HFFc6 (cell line): Measurements from ENCODE around the gene DTX1. TPM values are rescaled to one million over a fixed set of nuclear protein-coding genes. Genes with fewer than 3 reads are reported as not detected.

Experiments used
- DNase-seq: peaks from one replicate; pipeline ENCODE4 v3.0.0-alpha.2; 2018
- H3K27ac Mint-ChIP-seq: 2 replicates; pipeline ENCODE4 v1.8.0; 2020; ENCODE audit warnings: mild to moderate bottlenecking, mixed read lengths
- H3K27me3 Mint-ChIP-seq: 2 replicates; pipeline ENCODE4 v1.8.0; 2021; ENCODE audit warnings: mild to moderate bottlenecking, moderate library complexity, mixed read lengths; ENCODE audit not compliant: insufficient read depth
- H3K36me3 Mint-ChIP-seq: 2 replicates; pipeline ENCODE4 v1.8.0; 2021; ENCODE audit warnings: low read depth, mixed read lengths
- H3K4me1 Mint-ChIP-seq: 2 replicates; pipeline ENCODE4 v1.8.0; 2020; ENCODE audit warnings: low read depth, mixed read lengths
- H3K4me3 Mint-ChIP-seq: 2 replicates; pipeline ENCODE4 v1.8.0; 2020; ENCODE audit warnings: mild to moderate bottlenecking, moderate library complexity, mixed read lengths
- H3K9me3 Mint-ChIP-seq: 2 replicates; pipeline ENCODE4 v1.8.0; 2020; ENCODE audit warnings: mild to moderate bottlenecking, mixed read lengths
- CTCF ChIP-seq: fragments of 200-600 bp; sonication (generic); IDR thresholded peaks from 2 replicates; pipeline ENCODE4 v1.5.0; 2021; ENCODE audit warnings: antibody characterized with exemption, mild to moderate bottlenecking
- total RNA-seq, 6 experiments: library from RNA; stranded (reverse); fragmentation: NEBNext Ultra II Directional; extraction: Animal tissue kit (Norgen Biotek cat#: 25700); gene quantifications; 2 replicates in 1 of 6; 3 replicates in 5 of 6; pipeline ENCODE4 v1.2.3, GENCODE V29; 2021

Gene DTX1
- total RNA-seq, 6 experiments from 2014 or later, result not detected

GRCh38 chr12:113143959-113144358 lies 87.4 kb downstream of the DTX1 start:
- H3K9me3 Mint-ChIP-seq, result no peaks in the 10 kb centered on the region
- no peaks in the 10 kb centered on the region for H3K4me1 Mint-ChIP-seq
- H3K27me3 Mint-ChIP-seq, result peaks cover 16% of the 10 kb centered on the region
- no peaks in the 10 kb centered on the region for H3K36me3 Mint-ChIP-seq
- no peak overlapping the region for H3K4me3 Mint-ChIP-seq
- no peak overlapping the region for H3K27ac Mint-ChIP-seq
- no peak for DNase-seq
- no peak for TF ChIP-seq CTCF

- no peaks in the 10 kb centered on the region for H3K36me3 Mint-ChIP-seq
- H3K4me1 Mint-ChIP-seq, result peaks cover 7% of the 10 kb centered on the region
- H3K27ac Mint-ChIP-seq, result no peak overlapping the region
- no peak for DNase-seq
- TF ChIP-seq CTCF, result no peak
- H3K27me3 Mint-ChIP-seq, result peaks cover 16% of the 10 kb centered on the region
- no peaks in the 10 kb centered on the region for H3K9me3 Mint-ChIP-seq
- H3K4me3 Mint-ChIP-seq, result no peak overlapping the region
These were observed 88.3 kb downstream of the DTX1 start for GRCh38 chr12:113144806-113145205.

GRCh38 chr12:113145720-113146551 lies 89.4 kb downstream of the DTX1 start:
- H3K4me3 Mint-ChIP-seq, result no peak overlapping the region
- no peak for DNase-seq
- no peak overlapping the region for H3K27ac Mint-ChIP-seq
- peaks cover 14% of the 10 kb centered on the region for H3K27me3 Mint-ChIP-seq
- no peaks in the 10 kb centered on the region for H3K36me3 Mint-ChIP-seq
- peaks cover 17% of the 10 kb centered on the region for H3K4me1 Mint-ChIP-seq
- H3K9me3 Mint-ChIP-seq, result no peaks in the 10 kb centered on the region
- no peak for TF ChIP-seq CTCF

- H3K9me3 Mint-ChIP-seq, result no peaks in the 10 kb centered on the region
- peaks cover 17% of the 10 kb centered on the region for H3K27me3 Mint-ChIP-seq
- no peak overlapping the region for H3K27ac Mint-ChIP-seq
- DNase-seq, result no peak
- no peaks in the 10 kb centered on the region for H3K36me3 Mint-ChIP-seq
- H3K4me1 Mint-ChIP-seq, result peaks cover 18% of the 10 kb centered on the region
- no peak for TF ChIP-seq CTCF
- H3K4me3 Mint-ChIP-seq, result no peak overlapping the region
These were observed 90.5 kb downstream of the DTX1 start for GRCh38 chr12:113146999-113147398.

Other genes starting within 250 kb of the DTX1 start
- not detected for gene OAS1, start 149.8 kb upstream of the DTX1 start, total RNA-seq
- 10 to 100 TPM in 1 of 6 experiments, 1 to 10 TPM in 5; 3.3 to 11.3 (median 9.0) TPM for gene OAS3, start 118.3 kb upstream of the DTX1 start, total RNA-seq
- gene OAS2, start 78.2 kb upstream of the DTX1 start, total RNA-seq, result under 1 TPM; 0.28 to 0.63 (median 0.47) TPM
- not detected for gene RASAL1, start 79.0 kb downstream of the DTX1 start, total RNA-seq
- gene CFAP73, start 93.0 kb downstream of the DTX1 start, total RNA-seq, result under 1 TPM in 1 of 6 experiments, not detected in 5; 0.17 TPM
- 10 to 100 TPM; 60.1 to 71.0 (median 61.9) TPM for gene DDX54, start 128.7 kb downstream of the DTX1 start, total RNA-seq
- 10 to 100 TPM; 18.0 to 20.9 (median 18.7) TPM for gene RITA1, start 129.0 kb downstream of the DTX1 start, total RNA-seq
- 10 to 100 TPM; 19.0 to 33.3 (median 20.6) TPM for gene TPCN1, start 164.7 kb downstream of the DTX1 start, total RNA-seq